HepG2 (cell line): ENCODE data around the gene TEX22. TPM values are rescaled to one million over a fixed set of nuclear protein-coding genes. Genes with fewer than 3 reads are reported as not detected.

ENCODE experiments used
- ATAC-seq: fragments of 200-7000 bp; cut with Tn5 transposase; 3 replicates; pipeline ENCODE4 v1.9.1; 2020; ENCODE audit warnings: mild to moderate bottlenecking, moderate library complexity
- BruUV-seq: library from RNA; stranded (reverse); fragments of 400-500 nt; replicated peaks from 2 replicates; lab custom pipeline; 2021; lab: Mats Ljungman, UMichigan
- CTCF ChIA-PET: fragments of 300-600 bp; formaldehyde crosslinking; extraction: SDS; loops from one replicate; lab custom pipeline; 2021; ENCODE audit warnings: low total read pairs, inconsistent platforms, low intra/inter-chr PET ratio; lab: Yijun Ruan, JAX
- POLR2A ChIA-PET: fragments of 350-600 bp; sonication (Branson Sonifier 250); formaldehyde crosslinking; loops from one replicate; lab custom pipeline; 2020; ENCODE audit warnings: antibody characterized with exemption, inconsistent platforms; lab: Yijun Ruan, JAX
- DNase-seq: peaks from one replicate; pipeline ENCODE4 v3.0.0-alpha.2; 2015; ENCODE audit warnings: low spot score
- FAIRE-seq: peaks from 3 replicates; lab custom pipeline; 2011; peaks lifted over from hg19 to GRCh38; lab: Jason Lieb, UNC
- H2AFZ ChIP-seq: one replicate; pipeline ENCODE4 v1.6.1; 2011; ENCODE audit warnings: low read length, inconsistent platforms
- H3K27ac ChIP-seq: fragments of 300-600 bp; 3 replicates; pipeline ENCODE4 v1.8.0; 2011; ENCODE audit warnings: mixed run types, mild to moderate bottlenecking, mixed read lengths, low read length, inconsistent platforms; ENCODE audit not compliant: insufficient read depth; ENCODE audit errors: extremely low read length
- H3K27me3 ChIP-seq, 2 experiments: fragments of 200-600 bp in 1 of 2; 2 replicates in 1 of 2; 3 replicates in 1 of 2; pipeline versions ENCODE4 v1.6.0 to v1.8.0; 2011; ENCODE audit warnings: low read length in 2 of 2, mild to moderate bottlenecking in 2 of 2, moderate library complexity in 2 of 2, inconsistent platforms in 1 of 2; ENCODE audit not compliant: insufficient read depth in 2 of 2, control insufficient read depth in 1 of 2
- H3K36me3 ChIP-seq, 2 experiments: fragments of 200-600 bp in 1 of 2; replicated peaks in 1 of 2; 2 replicates in 1 of 2; 3 replicates in 1 of 2; pipeline versions ENCODE4 v1.5.1 to v1.8.0; 2011; ENCODE audit warnings: low read length in 2 of 2, inconsistent platforms in 1 of 2; ENCODE audit not compliant: insufficient read depth in 2 of 2, control insufficient read depth in 1 of 2
- H3K4me1 ChIP-seq: 2 replicates; pipeline ENCODE4 v1.5.1; 2012; ENCODE audit warnings: low read length, inconsistent platforms; ENCODE audit not compliant: insufficient read depth
- H3K4me2 ChIP-seq: 2 replicates; pipeline ENCODE4 v1.6.0; 2011; ENCODE audit warnings: low read depth, low read length, inconsistent platforms
- H3K4me3 ChIP-seq, 3 experiments: fragments of 200-600 bp in 1 of 3; sonication (generic), shearing (Covaris generic) in 1 of 3; replicated peaks in 1 of 3; 2 replicates each; pipeline ENCODE4 v1.5.1; 2011 to 2016; ENCODE audit warnings: low read length in 3 of 3, inconsistent platforms in 2 of 3, low read depth in 2 of 3, mild to moderate bottlenecking in 2 of 3, control low read depth in 1 of 3, mixed read lengths in 1 of 3; ENCODE audit not compliant: insufficient read depth in 1 of 3
- H3K79me2 ChIP-seq: one replicate; pipeline ENCODE4 v1.6.1; 2011; ENCODE audit warnings: low read length, inconsistent platforms; ENCODE audit not compliant: insufficient read depth
- H3K9ac ChIP-seq: 2 replicates; pipeline ENCODE4 v1.6.0; 2011; ENCODE audit warnings: mild to moderate bottlenecking, low read depth, low read length, inconsistent platforms; ENCODE audit not compliant: insufficient read depth
- H3K9me3 ChIP-seq: 2 replicates; pipeline ENCODE4 v1.5.1; 2012; ENCODE audit warnings: mild to moderate bottlenecking, low read length
- H4K20me1 ChIP-seq: 2 replicates; pipeline ENCODE4 v1.6.0; 2011; ENCODE audit warnings: inconsistent platforms, mild to moderate bottlenecking, low read length, moderate library complexity; ENCODE audit not compliant: insufficient read depth
- ADNP ChIP-seq: sonication (generic); formaldehyde crosslinking; IDR thresholded peaks from 2 replicates; pipeline ENCODE4 v1.4.0; 2020; ENCODE audit warnings: missing genetic modification reagents
- CHD4 ChIP-seq: fragments of 200-600 bp; sonication (generic); IDR thresholded peaks from 2 replicates; pipeline ENCODE4 v1.7.0; 2017; ENCODE audit warnings: mild to moderate bottlenecking, low read length, borderline replicate concordance
- EEA1 ChIP-seq: sonication (generic); formaldehyde crosslinking; IDR thresholded peaks from 2 replicates; pipeline ENCODE4 v1.5.1; 2020; ENCODE audit warnings: mild to moderate bottlenecking, missing genetic modification reagents, borderline replicate concordance
- TEAD3 ChIP-seq: optimal IDR thresholded peaks from 2 replicates; pipeline ENCODE3; 2016; ENCODE audit warnings: borderline replicate concordance
- XBP1 ChIP-seq: sonication (generic); formaldehyde crosslinking; IDR thresholded peaks from 2 replicates; pipeline ENCODE4 v1.5.0; 2020; ENCODE audit warnings: missing genetic modification reagents
- ZNF232 ChIP-seq: sonication (generic); formaldehyde crosslinking; IDR thresholded peaks from 2 replicates; pipeline ENCODE4 v1.4.0; 2020; ENCODE audit warnings: missing genetic modification reagents, borderline replicate concordance
- ZSCAN22 ChIP-seq: sonication (generic); formaldehyde crosslinking; IDR thresholded peaks from 2 replicates; pipeline ENCODE4 v1.4.0; 2020; ENCODE audit warnings: mild to moderate bottlenecking, missing genetic modification reagents
- WGBS: methylation state at CpG from one replicate; pipeline ENCODE4 v1.1.6; 2017; ENCODE audit warnings: low lambda C conversion rate; 5-methylcytosine and 5-hydroxymethylcytosine counted together
- in situ Hi-C: cut with HindIII; loops from 2 replicates; pipeline ENCODE4 v1.10.0; 2017; ENCODE audit warnings: low pct_unique_long_range_greater_than_20kb; ENCODE audit not compliant: extremely low pct_ligation_motif_present
- intact Hi-C: fragments of 100-400 bp; cut with micrococcal nuclease; formaldehyde crosslinking; loops from one replicate; pipeline ENCODE4 v1.10.0; 2022; ENCODE audit not compliant: unreplicated experiment
- polyA plus RNA-seq, 8 experiments: library from polyadenylated mRNA; depleted of rRNA in 3 of 8; stranded (reverse) in 7 of 8; unstranded in 1 of 8; fragments of >200 nt; fragmentation: Illumina TruSeq in 4 of 8; extraction: Trizol in 4 of 8; gene quantifications; 2 replicates each; pipeline versions ENCODE4 v1.2.1 to v1.2.3, GENCODE V29; 2011 to 2016; ENCODE audit warnings: low read depth in 4 of 8, missing spikeins in 1 of 8, mixed read lengths in 1 of 8; ENCODE audit not compliant: insufficient read depth in 1 of 8
- total RNA-seq, 5 experiments: library from RNA; depleted of rRNA; stranded (reverse); fragments of >200 nt; fragmentation: Illumina TruSeq; extraction: Trizol; gene quantifications; 2 replicates each; pipeline ENCODE4 v1.2.3, GENCODE V29; 2016; ENCODE audit warnings: low read depth in 1 of 5
- TF ChIP-seq, protein P1 (sequence below): sonication (generic); formaldehyde crosslinking; IDR thresholded peaks from 2 replicates; pipeline ENCODE4 v1.4.0; 2020; ENCODE audit warnings: missing genetic modification reagents
- TF ChIP-seq, protein P2 (sequence below): sonication (generic); formaldehyde crosslinking; IDR thresholded peaks from 2 replicates; pipeline ENCODE4 v1.5.0; 2020; ENCODE audit warnings: missing genetic modification reagents, mild to moderate bottlenecking, borderline replicate concordance
- TF ChIP-seq, protein P3 (sequence below): sonication (generic); formaldehyde crosslinking; IDR thresholded peaks from 2 replicates; pipeline ENCODE4 v1.5.1; 2020; ENCODE audit warnings: missing genetic modification reagents, mild to moderate bottlenecking, borderline replicate concordance
- TF ChIP-seq, protein P4 (sequence below): sonication (generic); formaldehyde crosslinking; IDR thresholded peaks from 2 replicates; pipeline ENCODE4 v1.4.0; 2020; ENCODE audit warnings: mild to moderate bottlenecking, missing genetic modification reagents

The TEX22 gene
- total and polyA plus RNA-seq, 2 of the 13 experiments (the other 11 are each of a cell fraction or from before 2014, with no cell fraction given) = 0.07 to 0.27 TPM

DNA sequence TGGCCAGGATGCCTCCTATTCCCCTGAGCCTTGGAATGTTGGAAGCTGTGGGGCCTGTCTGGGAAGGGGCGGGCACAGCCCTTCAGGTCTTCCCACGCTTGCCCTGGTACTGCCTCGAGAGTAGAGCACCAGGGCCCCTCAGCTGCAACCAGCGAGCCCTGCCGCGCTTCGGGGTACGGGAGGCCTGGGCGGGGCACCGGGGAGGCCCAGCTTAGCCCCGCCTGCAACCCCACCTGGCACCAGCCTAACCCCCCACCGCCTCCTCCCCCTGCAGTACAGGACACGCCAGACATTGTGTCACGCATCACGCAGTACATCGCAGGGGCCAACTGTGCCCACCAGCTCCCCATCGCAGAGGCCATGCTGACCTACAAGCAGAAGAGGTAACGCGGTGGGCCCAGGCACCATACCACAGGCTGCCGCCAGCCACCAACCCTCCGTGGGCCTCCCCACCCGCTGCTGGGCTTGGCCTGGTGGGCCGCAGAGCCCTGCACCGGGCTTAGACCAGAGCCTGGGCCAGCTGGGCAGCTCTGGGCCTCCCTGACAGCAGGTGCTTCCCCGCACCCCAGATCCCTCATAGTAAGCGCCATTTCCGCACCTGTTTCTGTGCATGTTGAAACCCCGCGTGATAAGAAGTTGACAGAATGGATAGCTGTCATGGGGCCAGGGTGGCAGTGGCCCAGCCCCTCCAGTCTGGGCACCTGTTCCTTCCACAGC, 13.6 kb upstream of the TEX22 start:
- H3K9ac ChIP-seq = no peak overlapping the region
- H3K36me3 ChIP-seq = no peaks in the 10 kb centered on the region
- H3K4me2 ChIP-seq = no peak overlapping the region
- no peak overlapping the region for H3K4me3 ChIP-seq
- H3K9me3 ChIP-seq = no peaks in the 10 kb centered on the region
- in situ Hi-C loops (no loop called here), intact Hi-C loops (no loop called here)
- no peak for FAIRE-seq
- no TSS peak for BruUV-seq
- DNase-seq = no peak
- H3K27ac ChIP-seq = no peak overlapping the region
- no peaks in the 10 kb centered on the region for H3K79me2 ChIP-seq
- H3K27me3 ChIP-seq = no peaks in the 10 kb centered on the region
- ATAC-seq = no peak
- WGBS = 97% methylated on average over 16 of the region's 29 CpGs
- POLR2A ChIA-PET = no interaction called here
- H4K20me1 ChIP-seq = no peaks in the 10 kb centered on the region
- TF ChIP-seq, protein P1, sequence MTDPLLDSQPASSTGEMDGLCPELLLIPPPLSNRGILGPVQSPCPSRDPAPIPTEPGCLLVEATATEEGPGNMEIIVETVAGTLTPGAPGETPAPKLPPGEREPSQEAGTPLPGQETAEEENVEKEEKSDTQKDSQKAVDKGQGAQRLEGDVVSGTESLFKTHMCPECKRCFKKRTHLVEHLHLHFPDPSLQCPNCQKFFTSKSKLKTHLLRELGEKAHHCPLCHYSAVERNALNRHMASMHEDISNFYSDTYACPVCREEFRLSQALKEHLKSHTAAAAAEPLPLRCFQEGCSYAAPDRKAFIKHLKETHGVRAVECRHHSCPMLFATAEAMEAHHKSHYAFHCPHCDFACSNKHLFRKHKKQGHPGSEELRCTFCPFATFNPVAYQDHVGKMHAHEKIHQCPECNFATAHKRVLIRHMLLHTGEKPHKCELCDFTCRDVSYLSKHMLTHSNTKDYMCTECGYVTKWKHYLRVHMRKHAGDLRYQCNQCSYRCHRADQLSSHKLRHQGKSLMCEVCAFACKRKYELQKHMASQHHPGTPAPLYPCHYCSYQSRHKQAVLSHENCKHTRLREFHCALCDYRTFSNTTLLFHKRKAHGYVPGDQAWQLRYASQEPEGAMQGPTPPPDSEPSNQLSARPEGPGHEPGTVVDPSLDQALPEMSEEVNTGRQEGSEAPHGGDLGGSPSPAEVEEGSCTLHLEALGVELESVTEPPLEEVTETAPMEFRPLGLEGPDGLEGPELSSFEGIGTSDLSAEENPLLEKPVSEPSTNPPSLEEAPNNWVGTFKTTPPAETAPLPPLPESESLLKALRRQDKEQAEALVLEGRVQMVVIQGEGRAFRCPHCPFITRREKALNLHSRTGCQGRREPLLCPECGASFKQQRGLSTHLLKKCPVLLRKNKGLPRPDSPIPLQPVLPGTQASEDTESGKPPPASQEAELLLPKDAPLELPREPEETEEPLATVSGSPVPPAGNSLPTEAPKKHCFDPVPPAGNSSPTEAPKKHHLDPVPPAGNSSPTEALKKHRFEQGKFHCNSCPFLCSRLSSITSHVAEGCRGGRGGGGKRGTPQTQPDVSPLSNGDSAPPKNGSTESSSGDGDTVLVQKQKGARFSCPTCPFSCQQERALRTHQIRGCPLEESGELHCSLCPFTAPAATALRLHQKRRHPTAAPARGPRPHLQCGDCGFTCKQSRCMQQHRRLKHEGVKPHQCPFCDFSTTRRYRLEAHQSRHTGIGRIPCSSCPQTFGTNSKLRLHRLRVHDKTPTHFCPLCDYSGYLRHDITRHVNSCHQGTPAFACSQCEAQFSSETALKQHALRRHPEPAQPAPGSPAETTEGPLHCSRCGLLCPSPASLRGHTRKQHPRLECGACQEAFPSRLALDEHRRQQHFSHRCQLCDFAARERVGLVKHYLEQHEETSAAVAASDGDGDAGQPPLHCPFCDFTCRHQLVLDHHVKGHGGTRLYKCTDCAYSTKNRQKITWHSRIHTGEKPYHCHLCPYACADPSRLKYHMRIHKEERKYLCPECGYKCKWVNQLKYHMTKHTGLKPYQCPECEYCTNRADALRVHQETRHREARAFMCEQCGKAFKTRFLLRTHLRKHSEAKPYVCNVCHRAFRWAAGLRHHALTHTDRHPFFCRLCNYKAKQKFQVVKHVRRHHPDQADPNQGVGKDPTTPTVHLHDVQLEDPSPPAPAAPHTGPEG = no peak
- TF ChIP-seq ADNP (CRISPR knock-in tag) (no peak), XBP1 (CRISPR knock-in tag) (no peak), CHD4 (no peak), EEA1 (CRISPR knock-in tag) (no peak), TEAD3 (CRISPR knock-in tag) (no peak), ZSCAN22 (CRISPR knock-in tag) (no peak), ZNF232 (no peak)
- TF ChIP-seq, protein P2, sequence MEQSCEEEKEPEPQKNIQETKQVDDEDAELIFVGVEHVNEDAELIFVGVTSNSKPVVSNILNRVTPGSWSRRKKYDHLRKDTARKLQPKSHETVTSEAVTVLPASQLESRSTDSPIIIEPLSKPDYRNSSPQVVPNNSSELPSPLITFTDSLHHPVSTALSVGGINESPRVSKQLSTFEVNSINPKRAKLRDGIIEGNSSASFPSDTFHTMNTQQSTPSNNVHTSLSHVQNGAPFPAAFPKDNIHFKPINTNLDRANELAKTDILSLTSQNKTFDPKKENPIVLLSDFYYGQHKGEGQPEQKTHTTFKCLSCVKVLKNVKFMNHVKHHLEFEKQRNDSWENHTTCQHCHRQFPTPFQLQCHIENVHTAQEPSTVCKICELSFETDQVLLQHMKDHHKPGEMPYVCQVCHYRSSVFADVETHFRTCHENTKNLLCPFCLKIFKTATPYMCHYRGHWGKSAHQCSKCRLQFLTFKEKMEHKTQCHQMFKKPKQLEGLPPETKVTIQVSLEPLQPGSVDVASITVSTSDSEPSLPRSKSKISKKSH (CRISPR knock-in tag) = no peak
- TF ChIP-seq, protein P3, sequence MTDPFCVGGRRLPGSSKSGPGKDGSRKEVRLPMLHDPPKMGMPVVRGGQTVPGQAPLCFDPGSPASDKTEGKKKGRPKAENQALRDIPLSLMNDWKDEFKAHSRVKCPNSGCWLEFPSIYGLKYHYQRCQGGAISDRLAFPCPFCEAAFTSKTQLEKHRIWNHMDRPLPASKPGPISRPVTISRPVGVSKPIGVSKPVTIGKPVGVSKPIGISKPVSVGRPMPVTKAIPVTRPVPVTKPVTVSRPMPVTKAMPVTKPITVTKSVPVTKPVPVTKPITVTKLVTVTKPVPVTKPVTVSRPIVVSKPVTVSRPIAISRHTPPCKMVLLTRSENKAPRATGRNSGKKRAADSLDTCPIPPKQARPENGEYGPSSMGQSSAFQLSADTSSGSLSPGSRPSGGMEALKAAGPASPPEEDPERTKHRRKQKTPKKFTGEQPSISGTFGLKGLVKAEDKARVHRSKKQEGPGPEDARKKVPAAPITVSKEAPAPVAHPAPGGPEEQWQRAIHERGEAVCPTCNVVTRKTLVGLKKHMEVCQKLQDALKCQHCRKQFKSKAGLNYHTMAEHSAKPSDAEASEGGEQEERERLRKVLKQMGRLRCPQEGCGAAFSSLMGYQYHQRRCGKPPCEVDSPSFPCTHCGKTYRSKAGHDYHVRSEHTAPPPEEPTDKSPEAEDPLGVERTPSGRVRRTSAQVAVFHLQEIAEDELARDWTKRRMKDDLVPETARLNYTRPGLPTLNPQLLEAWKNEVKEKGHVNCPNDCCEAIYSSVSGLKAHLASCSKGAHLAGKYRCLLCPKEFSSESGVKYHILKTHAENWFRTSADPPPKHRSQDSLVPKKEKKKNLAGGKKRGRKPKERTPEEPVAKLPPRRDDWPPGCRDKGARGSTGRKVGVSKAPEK (CRISPR knock-in tag) = no peak
- TF ChIP-seq, protein P4, sequence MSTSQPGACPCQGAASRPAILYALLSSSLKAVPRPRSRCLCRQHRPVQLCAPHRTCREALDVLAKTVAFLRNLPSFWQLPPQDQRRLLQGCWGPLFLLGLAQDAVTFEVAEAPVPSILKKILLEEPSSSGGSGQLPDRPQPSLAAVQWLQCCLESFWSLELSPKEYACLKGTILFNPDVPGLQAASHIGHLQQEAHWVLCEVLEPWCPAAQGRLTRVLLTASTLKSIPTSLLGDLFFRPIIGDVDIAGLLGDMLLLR (CRISPR knock-in tag) = no peak
- CTCF ChIA-PET = no interaction called here
- no peak overlapping the region for H2AFZ ChIP-seq
- no peaks in the 10 kb centered on the region for H3K4me1 ChIP-seq
